Hindlimb muscle (tissue), 1 donor: ENCODE results near the gene SERPINE3. TPM values are rescaled to one million over a fixed set of nuclear protein-coding genes. Genes with fewer than 3 reads are reported as not detected.

Experiments
- DNase-seq: peaks from one replicate; pipeline ENCODE4 v3.0.0-alpha.2; 2013
- polyA plus RNA-seq: library from polyadenylated mRNA; unstranded; fragments of 120-200 nt; gene quantifications from one replicate; pipeline ENCODE4 v1.2.1, GENCODE V29; 2013; ENCODE audit not compliant: insufficient read length

Gene SERPINE3
- polyA plus RNA-seq, 1 donor: 0.14 TPM

DNA sequence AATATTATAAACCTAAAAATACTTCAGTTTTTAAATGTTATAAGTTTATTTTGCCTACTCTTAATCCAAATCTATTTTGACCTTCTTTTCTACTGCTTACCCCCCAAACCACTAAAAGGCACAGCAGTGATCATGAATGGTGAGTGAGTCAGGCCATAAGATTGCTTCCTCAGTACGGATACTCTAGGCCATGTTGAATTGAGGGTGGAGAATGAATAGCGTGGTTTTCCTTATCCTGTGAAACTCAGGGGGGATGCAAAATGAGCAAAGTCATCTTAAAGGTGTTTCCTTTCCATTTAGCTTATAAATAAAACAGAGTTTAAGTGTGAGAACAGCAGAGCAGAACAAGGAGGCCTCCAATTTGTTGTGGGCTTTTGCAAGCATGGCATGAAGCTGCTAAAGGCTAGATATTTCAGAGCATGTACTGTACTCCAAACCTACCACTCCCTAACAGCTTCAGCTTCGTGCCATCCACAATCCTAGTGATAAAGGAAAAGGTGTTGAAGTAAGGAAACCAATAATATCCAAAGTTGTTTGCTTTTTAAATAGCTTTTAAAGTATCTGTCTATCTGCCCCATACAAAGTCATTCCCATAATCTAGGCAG, 25.0 kb downstream of the SERPINE3 start:
- no peak for DNase-seq

DNA sequence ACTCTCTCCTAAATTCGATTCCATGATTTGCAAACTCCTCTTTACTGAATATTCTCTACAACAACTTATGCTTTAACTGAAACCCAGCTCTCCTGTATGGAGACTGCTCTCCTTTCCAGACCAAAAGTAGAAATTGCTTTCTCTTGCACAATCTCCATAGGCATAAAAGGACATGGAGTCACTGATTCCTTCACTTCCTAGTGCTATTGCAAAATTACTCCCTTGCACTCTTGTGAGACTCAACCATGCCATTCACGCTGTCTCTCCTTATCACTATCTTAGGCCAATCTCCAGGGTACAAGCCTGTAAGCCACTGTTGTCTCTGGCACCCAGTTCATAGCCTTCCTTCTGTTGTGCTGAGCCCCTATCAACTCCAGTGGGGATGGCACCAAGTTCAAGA, 30.6 kb downstream of the SERPINE3 start:
- DNase-seq: no peak

DNA sequence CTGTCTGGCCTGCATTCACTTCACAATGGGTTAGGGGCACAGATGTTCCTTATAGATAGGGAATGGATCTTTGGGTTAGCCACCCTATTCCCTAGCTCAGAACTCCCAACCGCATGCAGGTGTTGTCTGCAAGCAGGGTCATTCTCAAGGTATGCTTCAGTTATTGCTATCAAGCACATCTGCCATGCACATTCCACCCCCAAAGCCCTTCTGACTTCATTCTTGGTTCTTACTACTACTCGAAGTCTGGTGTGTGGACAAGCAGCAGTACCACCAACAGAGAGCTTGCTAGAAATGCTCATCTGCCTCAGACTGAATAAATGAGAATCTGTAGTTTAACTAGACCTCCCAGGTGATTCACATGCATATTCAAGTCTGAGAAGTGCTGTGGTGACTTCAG, 31.3 kb downstream of the SERPINE3 start:
- no peak for DNase-seq

DNA sequence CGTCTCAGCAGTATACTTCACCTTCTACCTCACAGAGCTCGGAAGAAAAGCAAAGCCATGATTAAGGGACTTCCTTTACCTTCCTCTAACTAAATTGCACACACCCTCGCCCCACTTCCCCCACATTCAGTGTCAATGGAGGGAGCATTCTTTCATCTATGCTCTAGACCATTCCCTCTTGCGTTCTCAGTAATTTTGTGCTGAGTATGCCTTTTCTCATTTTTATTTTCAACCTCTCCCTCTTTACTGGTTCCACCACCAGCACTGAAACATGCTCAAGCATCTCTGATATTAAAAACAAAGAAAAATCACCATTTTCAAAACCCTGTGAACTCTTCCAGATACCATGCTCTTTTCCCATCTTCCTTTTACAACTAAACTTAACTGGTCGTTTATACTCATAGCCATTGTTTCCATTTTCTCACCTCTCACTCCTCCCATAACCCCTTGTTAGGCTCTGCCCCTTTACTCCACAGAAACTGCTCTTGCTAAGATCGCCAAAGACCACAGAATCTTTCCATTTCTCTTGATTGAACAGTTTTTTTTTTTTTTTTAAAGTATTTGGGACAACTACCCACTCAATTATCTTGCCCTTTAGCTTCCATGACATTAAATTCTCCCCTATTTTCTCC, 32.4 kb downstream of the SERPINE3 start:
- no peak for DNase-seq

DNA sequence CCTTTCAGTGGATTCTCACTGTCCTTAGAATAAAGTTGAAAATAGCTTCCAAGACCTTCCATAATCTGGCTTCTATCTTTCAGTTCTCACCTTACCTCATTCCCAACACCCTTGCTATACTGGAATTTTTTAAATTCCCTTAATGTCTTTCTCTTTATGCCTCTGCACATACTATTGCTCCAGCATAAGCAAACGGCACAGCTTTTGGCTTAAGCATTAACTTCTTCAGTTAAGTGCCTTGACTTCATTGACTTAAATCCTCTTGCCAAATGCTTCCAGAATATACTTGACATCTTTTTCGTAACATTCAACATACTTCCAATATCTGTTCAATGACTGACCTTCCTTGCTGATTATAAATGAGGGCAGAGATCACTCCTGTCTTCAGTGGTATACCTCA, 34.0 kb downstream of the SERPINE3 start:
- DNase-seq: no peak

DNA sequence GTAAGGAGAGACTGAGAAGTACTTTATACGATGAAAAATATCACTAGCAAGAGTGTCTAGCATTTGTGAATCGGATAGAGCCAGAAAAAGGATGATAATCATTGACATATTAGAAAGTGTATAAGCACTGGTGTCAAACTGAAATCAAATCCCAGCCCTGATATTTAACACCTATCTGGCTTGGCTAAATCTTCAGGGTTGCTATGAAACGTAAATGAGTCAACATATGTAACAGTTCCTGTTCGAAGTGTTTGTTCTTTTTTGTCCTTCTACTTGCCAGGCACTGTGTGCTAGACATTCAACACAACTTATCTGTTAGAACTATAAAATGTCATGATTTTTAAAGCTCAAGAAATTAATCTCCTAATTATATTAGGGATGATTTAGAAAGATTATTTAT, 40.8 kb downstream of the SERPINE3 start:
- no peak for DNase-seq

DNA sequence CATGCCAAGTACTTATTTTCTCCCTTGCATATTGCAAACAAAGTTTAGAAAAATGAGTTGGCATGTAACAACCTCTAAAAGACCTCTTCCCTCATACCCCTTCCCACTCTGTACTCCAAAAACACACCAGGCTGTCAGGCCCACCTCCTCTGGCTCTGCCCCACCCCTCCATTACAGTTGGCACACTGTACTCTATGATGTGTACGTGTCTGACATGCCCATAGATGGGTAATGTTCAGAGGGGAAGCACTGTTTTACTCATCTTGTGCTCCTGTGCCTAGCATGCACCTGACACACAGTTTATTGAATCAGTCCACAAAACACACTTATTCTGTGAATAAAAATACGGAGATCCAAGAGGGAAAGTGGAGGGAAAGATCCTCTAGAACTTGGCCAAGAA, 45.6 kb downstream of the SERPINE3 start:
- DNase-seq: no peak

DNA sequence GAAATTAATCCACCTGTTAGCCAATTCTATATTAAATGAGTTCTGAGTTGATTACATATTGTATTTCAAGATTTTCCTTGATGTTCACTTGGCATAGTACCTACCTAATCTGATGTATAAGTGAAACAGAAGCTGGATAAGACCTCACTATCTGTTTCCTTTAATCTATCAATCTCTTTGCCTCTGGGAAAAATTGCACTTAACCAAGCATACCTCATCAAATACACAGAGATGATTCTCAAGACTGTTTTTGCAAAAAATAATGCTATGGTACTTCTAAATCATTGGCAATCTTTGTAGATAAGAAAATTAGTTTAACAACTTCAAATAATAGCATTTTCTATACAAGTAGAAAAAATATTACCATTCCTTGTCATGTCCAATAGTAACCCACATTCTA, 55.2 kb downstream of the SERPINE3 start:
- no peak for DNase-seq

DNA sequence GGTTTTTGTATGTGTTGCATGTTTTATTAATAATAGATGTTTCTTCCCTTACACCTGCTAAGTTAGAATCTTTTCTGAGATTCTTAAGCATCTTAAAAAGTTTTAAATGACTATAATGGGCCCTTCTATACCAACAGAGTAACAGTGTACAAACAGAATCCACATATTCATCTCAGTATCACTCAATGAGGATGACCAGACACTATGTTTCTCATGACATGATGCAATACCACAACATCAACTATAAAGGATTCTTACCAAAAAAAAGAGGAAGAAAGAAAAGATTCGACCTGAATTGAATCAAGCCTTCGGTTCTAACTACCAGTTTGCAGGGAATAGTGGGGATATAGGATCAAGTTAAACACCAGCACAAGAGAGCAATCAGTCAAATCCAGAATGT, 56.9 kb downstream of the SERPINE3 start:
- no peak for DNase-seq

DNA sequence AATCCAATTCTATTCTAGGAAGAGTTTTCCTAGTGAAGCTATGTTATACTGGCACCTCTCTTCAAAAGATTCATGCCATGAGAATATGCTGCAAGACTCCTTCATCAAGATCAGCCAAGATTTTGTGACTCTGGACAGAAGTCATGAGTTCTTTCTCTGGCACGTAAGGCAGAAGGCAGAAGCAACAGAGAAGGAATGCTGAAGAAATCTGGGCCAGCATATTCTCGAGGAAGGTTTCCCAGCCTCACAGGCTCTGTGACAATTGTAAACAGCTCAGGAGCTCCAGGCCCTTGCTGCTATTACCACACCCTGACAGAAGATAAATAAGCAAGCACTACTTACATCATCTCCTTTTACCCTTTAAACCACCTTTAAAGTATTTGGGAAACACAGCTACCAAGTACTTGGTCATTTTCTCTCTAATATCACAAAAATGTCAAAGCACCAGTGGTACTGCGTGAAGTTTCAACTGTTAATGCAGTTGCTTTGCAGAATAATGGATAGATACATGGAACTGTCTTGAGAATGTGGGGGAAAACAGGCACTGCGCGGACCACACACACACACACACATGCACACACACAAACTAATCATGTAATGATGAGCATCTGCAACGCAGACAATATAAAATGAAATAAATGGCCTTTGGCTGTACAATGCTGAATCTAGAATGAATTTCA, 57.9 kb downstream of the SERPINE3 start:
- no peak for DNase-seq

DNA sequence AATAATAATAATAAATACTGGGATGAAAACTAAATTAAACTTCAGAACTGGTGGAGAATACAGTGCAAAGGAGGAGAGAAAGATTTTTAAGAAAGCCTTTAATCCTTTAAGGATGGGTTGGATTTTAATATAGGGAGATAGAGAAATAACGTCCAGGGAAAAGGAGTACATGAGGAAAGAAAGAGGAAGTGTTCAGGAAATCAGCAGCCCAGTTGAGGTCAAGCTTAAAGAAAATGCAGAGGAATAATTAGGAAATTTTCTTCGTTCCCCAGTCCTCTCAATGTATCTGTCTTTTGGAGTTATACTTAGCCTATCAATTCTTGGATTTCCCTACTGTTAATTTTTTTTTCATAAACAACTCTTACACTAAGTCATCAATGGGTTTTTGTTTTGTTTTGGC, 65.7 kb downstream of the SERPINE3 start:
- DNase-seq: no peak

DNA sequence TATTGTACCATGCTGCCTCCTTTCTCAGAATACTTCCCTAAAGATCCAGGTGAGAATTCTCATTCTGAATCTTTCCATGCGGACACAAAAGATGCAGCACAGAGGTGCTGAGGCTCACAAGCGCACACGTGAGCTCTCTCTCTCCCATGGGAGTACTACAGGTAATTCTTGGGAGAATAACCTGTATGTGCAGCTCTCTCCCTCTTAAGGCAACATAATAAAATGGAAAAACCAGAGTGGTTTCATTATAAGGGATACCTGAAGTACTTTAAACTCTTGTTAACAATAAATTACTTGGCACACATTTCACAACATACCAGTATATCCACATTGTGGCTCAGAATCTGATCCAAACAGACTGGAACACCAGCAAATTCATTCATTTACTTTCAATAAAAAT, 72.9 kb downstream of the SERPINE3 start:
- no peak for DNase-seq

Other genes starting within 250 kb of the SERPINE3 start
- 0.06 TPM for gene C13orf42, start 228.4 kb upstream of the SERPINE3 start, polyA plus RNA-seq
- gene FAM124A, start 117.3 kb upstream of the SERPINE3 start, polyA plus RNA-seq: 2.2 TPM
- 17.8 TPM for gene INTS6, start 113.3 kb downstream of the SERPINE3 start, polyA plus RNA-seq
- gene WDFY2, start 244.8 kb downstream of the SERPINE3 start, polyA plus RNA-seq: 7.1 TPM